GM18511 (cell line): ENCODE results near the gene RAD51B.

Source experiments
- ATAC-seq: cut with Tn5 transposase; IDR thresholded peaks from one replicate; pipeline ENCODE4 v1.9.1; 2021; ENCODE audit warnings: mild to moderate bottlenecking, moderate library complexity; ENCODE audit not compliant: unreplicated experiment

Gene RAD51B

DNA sequence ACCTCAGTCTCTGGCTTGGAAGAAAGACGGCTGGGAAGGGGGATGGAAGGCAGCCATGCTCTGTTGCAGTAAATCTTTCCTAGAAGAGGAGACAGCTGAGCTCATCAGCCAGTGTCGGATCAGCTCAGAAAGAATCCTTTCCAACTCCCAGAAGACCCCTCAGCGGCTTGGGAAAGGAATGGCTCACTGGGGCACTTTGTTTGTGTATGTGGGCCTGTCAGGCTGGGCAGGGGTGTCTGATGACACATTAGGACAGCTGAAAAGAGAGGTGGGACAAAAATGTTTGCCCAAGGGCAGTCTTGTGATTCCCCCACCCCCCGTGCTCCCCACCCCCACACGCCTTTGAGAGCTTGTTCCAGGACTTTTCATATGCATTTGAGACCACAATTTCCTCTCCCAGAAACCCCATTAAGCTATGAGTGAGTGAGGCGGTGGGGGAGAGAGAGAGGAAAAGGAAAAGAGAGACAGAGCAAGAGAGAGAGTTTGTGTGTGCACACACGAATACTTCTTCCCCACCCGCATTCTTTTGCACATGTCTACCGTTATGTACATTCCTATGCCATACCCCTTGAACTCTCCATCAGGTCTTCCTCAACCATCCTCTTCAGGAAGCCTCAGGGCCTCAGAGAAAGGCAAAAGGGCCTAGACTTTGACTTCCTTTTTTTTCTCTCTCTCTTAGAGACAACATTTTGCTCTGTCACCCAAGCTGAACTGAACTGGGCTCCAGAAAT is 774.4 kb downstream of the RAD51B start:
- no peak for ATAC-seq

DNA sequence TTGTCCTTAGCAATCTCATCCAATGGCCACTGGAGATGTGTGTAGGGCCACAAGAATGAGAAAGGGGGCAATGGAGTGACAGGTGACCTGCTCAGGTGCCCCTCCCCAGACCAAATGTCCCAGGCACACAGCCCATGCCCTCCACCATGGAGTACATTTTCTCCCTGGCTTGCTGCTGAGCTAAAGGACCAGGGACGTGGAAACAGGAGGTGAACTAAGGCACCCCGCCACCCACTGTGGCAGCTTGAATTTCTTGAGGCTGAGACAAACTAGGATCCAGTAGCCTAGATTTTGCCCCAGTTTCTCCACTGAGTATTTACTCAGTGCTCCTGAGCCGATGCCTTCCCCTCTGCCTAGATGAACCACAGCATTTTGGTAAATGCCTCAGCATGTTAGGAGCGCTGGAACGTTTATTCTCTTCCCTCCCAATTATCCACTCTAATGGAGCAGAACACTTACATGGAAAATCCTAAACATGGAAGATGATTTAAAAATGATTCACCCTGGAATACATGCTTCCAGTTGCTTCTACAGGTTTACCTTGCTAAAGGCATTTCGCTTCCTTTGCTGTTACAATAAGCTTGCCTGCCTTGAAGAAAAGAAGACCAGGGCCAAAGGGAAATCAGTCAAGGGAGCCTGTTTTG is 775.3 kb downstream of the RAD51B start:
- ATAC-seq, result no peak

DNA sequence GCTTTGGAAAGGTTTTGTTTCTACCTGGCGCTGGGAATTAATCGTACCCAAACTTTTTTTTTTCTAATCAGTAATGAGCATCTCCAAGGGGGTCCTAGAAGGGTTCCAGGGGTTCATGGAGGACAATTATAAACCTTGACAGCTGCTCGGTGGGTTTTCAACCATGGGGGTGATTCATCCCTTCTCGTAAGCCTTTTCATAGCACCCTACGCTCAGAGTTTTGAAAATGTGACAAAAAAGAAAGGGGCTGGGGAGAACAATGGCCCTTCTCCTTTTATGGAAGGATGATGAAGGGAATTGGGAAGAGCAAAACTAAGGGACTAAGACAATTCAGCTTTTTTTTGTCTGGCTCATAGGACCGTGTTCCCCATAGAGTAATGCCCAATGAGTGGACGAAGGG is 776.6 kb downstream of the RAD51B start:
- ATAC-seq, result no peak

DNA sequence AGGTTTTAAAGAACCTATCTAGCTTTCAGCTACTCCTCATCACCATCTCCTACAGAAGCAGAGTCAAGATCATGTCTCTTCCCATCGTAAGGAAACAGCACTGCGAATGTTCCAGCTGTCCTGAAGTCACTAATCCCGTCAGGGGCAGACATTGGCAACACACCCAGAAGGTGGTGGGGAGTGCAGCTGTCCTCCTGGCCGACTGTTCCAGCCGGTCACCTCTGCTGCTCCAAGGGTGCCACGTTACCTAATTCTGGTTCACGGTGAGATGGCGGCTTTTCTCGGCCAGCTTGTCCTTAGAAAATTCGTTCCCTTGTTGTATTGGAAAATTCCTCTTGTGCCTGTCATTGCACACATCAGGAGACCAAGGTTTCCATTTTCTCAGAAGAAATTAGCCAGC is 777.1 kb downstream of the RAD51B start:
- no peak for ATAC-seq

DNA sequence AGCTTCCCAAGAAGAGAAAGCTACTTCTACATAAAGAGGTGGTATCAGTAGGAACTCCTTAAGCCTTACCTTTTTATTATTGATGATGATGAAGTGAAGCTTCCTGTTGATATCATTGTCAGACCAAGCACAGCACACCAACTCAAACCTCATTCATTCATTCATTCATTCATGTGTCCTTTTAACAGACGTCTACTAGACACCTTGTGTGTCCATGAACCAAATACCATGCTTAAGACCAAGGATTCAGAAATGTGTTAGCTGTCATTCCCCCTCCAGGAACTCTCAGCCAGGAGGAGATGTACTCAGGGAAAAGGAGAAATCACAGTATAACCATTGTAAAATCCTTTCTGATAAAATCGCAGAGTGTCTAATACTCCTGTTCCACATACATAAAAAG is 778.5 kb downstream of the RAD51B start:
- ATAC-seq, result no peak

DNA sequence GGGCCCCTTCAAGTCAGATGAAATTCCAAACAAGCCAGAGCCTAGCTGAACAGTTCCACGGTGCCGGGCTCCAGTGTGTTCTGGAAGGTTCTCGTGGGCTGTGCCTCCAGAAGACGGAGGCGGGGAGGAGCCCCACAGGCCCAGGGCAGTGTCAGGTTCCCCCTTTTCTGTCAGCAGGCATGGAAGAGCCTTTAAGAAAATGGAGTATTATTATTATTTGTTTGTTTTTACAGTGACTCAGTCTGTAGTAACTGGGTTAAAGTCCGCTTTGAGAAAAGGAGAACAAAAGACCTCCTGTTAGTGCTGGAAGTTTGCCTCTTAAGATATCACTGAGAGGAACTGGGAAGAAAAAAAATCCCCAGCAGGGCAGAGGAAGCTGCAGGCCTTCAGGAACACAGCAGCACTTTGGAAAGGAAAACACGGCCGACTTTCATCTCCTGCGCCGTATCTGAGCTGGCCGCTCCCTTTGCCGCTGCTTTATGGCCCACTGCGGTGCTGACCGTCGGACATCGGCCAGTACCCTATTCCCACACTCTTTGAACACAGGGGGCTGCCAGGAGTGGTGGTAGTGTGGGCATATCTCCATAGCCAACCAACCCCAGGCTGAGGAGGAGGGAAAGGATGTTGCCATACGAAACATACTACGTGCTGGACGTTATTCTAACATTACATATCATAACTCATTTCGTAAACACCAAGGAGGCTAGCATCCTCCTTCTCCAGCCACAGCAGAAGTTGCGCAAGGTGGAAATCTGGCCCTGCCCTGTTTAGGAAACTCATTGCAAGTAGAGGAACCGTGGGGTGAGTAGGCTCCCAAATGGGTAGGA is 779.3 kb downstream of the RAD51B start:
- no peak for ATAC-seq

DNA sequence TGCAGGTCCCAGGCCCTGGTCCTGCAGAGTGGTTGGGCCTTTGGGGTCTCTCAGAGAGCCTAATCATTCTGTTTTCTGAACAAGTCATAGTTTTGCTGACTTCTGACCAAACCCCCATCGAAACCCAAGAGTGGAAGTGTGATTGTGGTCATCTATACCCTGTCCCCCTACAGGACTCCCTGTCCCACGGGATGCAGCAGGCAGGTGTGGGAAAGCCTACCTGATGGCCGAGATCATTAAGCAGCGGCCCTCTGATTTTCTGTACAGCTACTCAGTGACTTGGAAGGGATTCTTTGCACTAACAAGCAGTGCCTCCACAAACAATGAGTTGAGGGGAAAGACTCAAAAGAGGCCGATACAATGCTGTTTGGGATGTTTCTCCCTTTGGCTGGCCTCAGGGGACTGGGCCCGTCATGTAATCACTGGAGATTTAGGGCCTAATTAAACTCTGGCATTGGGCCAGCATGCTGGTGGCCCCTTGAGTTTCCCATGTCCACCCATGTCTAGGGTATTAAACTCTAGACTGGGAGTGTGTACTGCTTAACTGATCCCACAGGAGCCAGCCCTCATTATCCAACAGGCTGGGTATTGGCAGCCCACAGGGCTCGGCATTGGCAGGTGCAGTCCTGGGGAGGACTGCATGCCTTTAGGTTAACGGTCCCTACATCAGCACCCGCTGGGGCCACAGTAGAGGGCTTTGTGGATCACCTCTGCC is 780.5 kb downstream of the RAD51B start:
- no peak for ATAC-seq

DNA sequence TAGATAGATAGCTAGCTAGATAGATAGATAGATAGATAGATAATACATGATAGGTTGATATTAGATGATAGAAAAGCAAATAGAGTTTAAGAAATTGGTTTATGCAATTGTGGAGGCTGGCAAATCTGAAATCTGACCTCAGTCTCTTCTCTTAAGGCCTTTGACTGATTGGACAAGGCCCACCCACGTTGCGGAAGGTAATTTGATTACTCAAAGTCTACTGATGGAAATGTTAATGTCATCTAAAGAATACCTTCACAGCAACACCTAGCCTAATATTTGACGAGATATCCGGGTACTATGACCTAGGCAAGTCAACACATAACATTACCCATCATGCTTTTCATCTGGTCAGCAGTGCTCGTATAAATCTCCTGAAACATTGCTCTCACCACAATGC is 782.9 kb downstream of the RAD51B start:
- ATAC-seq, result no peak

DNA sequence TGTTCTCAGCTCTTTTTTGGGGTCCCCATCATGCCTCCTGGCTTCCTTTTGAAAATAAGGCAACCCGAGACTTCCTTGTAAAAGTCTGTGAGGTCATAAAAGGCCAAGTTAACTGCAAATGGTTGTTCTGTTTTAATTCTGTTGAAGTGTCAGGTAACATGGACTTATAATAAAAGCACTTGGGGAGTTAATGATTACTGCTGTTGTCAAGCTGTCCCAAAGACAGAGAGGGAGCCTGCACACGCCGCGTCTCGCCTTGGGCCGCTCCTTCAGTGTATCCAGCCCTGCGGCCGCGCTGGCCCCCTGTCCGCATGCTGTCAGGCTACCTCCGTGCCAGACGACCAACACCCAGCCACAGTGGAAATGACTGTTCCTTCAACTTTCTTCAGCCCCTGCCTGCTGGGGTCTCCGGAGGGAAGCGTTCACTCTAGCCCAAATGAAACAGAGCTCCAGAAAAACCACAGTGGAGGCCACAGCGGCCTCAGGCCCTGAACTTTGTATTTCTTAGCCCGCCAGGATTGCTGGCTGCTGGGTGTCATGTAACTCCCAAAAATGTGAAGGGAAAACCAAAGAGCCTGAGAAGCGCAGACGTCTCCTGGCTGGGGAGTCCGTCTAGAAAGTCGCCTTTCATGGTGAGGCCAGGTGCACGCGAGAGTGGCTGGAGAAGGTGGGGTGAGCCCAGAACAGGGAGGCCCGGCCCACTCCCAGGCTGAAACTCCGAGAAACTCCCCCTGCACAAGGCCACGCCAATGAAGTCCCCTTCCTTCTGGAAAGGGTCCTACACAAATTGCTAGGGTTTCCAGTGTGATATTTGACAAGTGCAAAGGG is 784.2 kb downstream of the RAD51B start:
- no peak for ATAC-seq

DNA sequence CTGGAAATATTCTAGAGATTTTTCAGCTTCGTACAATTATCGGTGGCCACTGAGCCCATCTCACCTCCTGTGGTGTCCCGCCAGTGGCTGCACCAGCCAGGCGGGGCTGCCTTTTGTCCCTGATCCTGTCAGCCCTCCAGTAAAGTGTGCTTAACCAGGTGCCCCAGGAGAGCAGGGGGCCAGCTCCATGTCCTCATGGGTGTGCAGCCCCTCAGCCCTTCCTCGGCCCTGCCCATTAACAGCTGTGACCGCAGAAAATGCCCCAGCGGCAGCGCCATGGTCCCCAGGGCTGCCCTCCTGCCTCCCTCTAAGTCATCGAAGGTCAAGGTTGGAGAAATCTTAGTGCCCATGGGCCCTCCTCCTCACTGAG is 784.8 kb downstream of the RAD51B start:
- no peak for ATAC-seq

DNA sequence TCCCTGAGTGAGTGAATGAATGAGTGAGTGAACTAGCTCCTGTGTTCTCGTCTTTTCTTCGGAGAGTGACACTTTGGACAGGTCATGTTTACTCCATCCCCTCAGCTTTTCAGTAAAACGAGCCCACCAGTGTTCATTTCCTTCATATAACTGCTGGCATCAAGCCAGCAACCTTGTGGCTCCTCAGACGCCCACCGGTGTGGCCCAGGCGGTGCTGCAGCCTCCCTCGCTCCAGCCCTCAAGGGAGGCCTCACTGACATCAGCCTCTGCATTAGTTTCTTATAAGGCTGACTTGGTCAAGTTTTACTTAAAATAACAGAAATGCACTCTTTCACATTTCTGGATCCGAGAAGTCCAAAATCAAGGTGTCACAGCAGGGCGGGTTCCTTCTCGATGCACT is 785.2 kb downstream of the RAD51B start:
- ATAC-seq, result no peak

DNA sequence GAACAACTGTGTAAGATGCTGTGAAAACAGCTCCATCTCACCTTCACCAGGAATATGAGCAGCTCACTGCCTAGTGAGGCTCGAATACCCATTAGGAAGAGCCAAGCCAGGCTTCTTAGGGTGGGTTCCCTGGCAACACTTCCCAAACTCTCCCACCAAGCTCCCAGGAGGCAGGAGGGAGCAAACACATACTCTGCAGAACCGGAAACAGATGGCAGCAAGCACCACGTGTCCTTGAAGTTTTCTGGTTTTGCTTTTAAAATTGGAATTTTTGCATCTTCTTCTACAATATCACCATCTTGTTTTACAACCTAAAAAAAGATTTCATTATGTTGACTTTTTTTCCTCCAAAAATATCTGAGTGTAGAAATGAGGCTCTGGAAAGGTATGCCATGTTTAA is 786.6 kb downstream of the RAD51B start:
- ATAC-seq, result no peak

DNA sequence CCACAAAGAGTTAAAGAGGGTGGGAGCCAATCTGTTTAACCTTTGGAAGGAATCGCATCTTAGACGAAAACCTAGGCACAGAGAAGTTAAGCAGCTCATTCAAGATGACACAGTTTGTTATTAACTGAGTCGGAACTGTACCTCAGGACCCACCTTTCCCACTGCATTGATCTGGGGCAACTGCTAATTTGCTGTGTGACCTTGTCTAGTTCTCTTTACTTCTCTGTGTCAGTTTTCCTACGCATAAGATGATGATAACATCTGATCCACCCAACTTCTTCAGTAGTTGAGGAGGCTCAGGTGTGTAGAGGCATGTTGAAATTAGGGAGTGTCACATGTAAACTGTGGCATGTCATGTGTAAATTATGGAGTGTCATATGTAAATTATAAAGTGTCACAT is 787.1 kb downstream of the RAD51B start:
- no peak for ATAC-seq

DNA sequence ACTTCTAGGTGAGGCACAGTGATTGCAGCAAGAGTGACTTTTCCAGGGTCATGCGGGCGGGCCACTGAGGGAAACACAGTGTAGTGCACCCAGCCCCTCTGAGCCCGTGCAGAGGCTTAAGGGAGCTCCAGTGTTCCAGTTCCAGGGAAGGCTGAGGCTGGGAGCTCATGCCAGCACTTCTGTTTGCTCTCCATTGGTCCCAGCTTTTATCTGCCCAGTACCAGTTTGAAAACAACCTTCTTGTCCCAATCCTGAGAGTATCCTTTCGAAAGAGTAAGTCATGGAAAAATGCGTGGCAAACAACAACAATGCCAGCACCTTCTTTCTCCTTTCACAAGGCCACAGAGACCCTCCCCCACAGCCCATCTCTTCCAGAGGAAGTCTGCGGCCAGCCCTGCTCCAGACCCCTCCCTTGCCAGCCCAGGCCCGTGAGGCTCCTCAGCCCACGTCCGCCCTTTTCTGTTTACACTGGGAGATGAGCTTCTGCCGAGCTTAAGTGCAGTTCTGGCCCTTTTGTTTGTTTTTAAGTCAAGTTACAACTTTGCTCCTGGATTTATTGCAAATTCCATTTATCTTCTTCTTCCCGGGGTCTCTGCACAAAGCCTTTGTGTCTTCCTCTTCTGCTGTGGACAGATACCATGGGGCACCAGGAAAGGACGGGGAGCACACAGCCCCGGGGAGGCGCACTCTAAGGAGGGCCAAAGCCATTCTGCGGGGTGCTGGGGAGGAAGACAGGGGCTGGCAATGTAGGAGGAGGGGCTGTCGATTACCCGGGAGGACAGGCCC is 787.7 kb downstream of the RAD51B start:
- ATAC-seq, result no peak

DNA sequence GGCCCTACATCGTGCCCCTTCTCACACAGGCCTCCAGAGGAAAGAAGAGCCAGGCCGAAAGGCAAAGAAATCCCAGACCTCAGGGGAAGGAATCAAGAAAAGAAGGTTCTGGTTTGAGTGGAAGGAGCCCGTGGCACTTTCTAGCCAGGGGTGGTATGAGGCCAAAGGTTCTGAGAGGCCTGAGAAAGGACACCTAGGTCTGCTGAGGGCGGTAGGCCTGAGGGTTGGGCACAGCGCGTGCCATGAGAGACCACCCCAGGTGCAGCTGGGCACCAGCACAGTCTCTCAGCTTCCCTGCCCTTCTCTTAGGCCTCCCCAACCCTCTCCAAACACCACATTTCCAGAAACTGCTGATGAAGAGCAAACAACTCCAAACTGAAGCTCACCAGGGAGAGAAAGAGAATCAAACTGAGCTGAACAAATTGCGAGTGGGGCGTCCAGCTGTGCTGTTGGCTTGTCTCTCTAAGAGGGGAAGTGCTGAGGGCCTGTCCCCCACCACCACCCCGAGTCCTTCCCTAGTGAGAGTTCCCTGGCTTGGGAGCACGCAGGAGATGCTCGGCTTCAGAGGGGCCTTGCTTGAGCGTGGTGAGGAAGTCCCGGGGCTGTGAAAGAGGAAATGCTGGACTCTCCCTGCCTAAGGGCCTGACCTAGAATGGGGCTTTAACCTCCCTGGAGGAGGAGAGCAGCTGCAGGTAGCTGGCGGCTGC is 788.4 kb downstream of the RAD51B start:
- ATAC-seq, result no peak

DNA sequence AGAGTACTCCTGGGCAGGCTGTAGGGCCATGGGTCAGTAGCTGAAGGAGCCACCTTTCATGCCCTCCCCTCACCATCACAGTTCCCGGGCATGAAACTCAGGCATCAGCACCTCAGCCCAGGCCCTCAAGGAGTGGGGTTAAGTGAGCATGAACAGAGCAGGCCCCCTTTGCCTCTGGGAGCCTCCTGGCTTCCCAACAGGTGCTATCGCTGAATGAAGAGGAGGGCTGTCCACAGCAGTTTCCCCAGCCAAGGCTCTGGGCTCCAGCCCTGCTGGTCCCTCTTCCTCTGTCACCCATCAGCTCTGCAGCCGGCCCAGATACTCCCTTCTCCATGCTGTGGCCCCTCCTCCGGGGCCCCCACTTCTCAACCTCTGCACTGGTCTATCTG is 789.0 kb downstream of the RAD51B start:
- ATAC-seq, result no peak

DNA sequence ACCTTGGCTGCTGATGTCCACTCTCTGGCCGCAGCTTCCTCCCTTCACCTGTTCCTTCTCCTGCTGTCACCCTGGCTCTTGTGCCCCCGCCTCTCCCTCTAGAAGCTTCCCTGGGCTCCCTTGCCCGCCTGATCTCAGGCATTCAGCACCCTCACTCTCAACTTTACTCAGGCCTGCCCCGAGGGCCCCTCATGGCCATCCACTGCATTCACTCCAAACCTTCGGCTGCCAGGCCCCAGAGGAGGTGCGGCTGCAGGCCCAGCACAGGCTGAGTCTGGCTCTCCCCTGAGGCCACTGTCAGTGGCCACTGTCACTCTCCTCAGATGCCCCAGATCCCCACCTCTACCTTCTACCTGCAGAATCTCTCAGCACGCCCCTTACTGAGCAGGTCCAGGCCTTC is 789.4 kb downstream of the RAD51B start:
- ATAC-seq, result no peak

DNA sequence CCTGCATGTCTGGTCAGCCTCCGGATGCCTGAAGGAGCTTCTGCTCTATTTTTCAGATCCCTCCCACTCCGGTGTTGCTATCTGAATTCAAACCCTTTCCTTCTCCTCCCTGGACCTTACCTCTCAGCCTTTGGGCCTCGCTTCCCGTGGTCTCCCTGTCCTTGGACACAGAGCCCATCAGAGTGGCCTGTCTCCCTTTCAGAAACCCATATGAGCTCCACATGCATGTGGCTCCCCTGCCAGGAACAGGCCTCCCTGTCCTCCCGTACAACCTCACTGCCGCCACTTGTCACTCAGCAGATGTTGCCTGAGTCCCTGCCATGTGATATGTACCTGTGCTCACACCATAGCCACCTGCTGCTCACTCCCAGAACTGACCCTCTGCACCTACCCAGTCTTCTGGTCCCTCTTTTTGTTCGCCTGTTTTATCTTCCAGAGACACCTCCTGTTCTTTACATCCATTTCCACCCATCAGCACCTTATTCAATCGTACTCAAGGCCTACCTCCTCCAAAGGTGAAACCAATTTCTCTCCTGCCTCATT is 790.7 kb downstream of the RAD51B start:
- ATAC-seq, result no peak

DNA sequence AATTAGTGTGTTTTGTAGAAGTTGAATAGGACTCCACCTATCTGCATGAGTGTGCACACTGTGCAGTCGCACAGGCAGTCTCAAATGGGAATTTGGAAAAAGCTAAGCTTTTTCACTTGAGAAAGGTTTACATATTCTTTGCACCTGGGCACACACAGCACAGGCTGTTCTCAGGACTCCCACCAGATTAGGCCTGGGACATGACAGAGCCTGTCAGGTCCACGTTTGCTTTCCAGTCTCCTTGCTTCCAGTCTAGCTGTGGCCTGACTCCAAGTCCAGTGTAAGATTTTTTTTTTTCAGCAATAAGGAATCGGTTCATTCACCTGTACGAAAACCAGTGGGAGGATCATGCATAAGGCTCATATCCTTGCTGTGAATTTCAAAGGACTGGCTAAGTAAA is 792.0 kb downstream of the RAD51B start:
- no peak for ATAC-seq
